Measurements from ENCODE around the gene OGDHL. TPM values are rescaled to one million over a fixed set of nuclear protein-coding genes. Genes with fewer than 3 reads are reported as not detected.

The OGDHL gene
- total and polyA plus RNA-seq, 2 of the 13 experiments (the other 11 are each of a cell fraction or from before 2014, with no cell fraction given) = 3.0 to 9.8 TPM

GRCh38 chr10:49761789-49762565 lies at the start of gene OGDHL (continued):
- TF ChIP-seq ZSCAN31 (CRISPR knock-in tag; IDR thresholded peaks at IDR 0.05; ENCODE audit: low read depth) (peak; percentile 94), HOXA9 (CRISPR knock-in tag; IDR thresholded peaks at IDR 0.05; ENCODE audit: borderline replicate concordance) (peak; percentile 97), SOX13 (IDR thresholded peaks at IDR 0.05) (no peak), SOX13 (CRISPR knock-in tag; conservative IDR thresholded peaks at IDR 0.05 in 1 of 2, IDR thresholded peaks at IDR 0.05 in 1 of 2) (peak in 1 of 2 experiments; percentile 75; a peak in 2 of 4 replicates), ZNF513 (CRISPR knock-in tag; conservative IDR thresholded peaks at IDR 0.05) (no peak), ZNF737 (CRISPR knock-in tag; IDR thresholded peaks at IDR 0.05; ENCODE audit: borderline replicate concordance) (0 out of 2 replicates have a peak, but pooled peaks have one; percentile 52), ZNF251 (CRISPR knock-in tag; IDR thresholded peaks at IDR 0.05) (peak; percentile 94; the same call in 1 of the 2 replicates), ZSCAN20 (CRISPR knock-in tag; IDR thresholded peaks at IDR 0.05; ENCODE audit: borderline replicate concordance) (peak; percentile 94), ZBTB14 (CRISPR knock-in tag; IDR thresholded peaks at IDR 0.05) (peak; percentile 95), AGO1 (IDR thresholded peaks at IDR 0.05; ENCODE audit: low read depth, low read length, poor library complexity, severe bottlenecking) (no peak), ZXDC (CRISPR knock-in tag; IDR thresholded peaks at IDR 0.05) (peak; percentile 66; the same call in 1 of the 2 replicates), STAT6 (CRISPR knock-in tag; IDR thresholded peaks at IDR 0.05; ENCODE audit: borderline replicate concordance) (0 out of 2 replicates have a peak, but pooled peaks have one; percentile 22)
